ENCODE results near the gene PRRX1.

PRRX1 gene

DNA sequence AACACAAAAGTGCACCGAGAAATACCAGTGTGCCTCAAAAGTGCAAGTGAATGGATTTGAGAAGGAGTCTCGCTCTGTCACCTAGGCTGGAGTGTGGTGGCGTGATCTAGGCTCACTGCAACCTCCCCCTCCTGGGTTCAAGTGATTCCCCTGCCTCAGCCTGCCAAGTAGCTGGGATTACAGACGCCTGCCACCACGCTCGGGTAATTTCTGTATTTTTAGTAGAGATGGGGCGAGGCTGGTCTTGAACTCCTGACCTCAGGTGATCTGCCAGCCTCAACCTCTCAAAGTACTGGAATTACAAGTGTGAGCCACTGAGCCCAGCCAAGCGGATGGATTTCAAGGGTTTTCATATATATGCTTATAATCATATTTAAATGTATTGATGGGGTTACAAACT lies 35.8 kb downstream of the PRRX1 start:
- H3K9me3 ChIP-seq (ENCODE audit: control insufficient read depth, insufficient read depth, low read depth, low read length) = no peaks in the 10 kb centered on the region
- CTCF ChIA-PET = interaction anchor here (2.5 kb wide), 1 partner anchor 10 kb away, joined by 11 read pairs; no protein-coding TSS in a partner anchor
- no peak overlapping the region for H3K4me3 ChIP-seq (ENCODE audit: low read depth, low read length)
- H3K27ac ChIP-seq (ENCODE audit: extremely low read depth, low read depth, low read length) = no peak overlapping the region
- TF ChIP-seq ZNF549 (tag by site-specific recombination; IDR thresholded peaks at IDR 0.05) (no peak), ZNF610 (tag by site-specific recombination; IDR thresholded peaks at IDR 0.05; ENCODE audit: borderline replicate concordance) (no peak), ZNF658 (tag by site-specific recombination; IDR thresholded peaks at IDR 0.05) (no peak), ZNF214 (tag by site-specific recombination; IDR thresholded peaks at IDR 0.05; ENCODE audit: borderline replicate concordance) (no peak), ZNF311 (tag by site-specific recombination; IDR thresholded peaks at IDR 0.05; ENCODE audit: borderline replicate concordance) (no peak), KLF10 (tag by site-specific recombination; IDR thresholded peaks at IDR 0.05) (no peak), KLF16 (tag by site-specific recombination; IDR thresholded peaks at IDR 0.05) (no peak), HOXD13 (CRISPR knock-in tag; IDR thresholded peaks at IDR 0.05; ENCODE audit: borderline replicate concordance) (no peak)
- TF ChIP-seq, protein P1, sequence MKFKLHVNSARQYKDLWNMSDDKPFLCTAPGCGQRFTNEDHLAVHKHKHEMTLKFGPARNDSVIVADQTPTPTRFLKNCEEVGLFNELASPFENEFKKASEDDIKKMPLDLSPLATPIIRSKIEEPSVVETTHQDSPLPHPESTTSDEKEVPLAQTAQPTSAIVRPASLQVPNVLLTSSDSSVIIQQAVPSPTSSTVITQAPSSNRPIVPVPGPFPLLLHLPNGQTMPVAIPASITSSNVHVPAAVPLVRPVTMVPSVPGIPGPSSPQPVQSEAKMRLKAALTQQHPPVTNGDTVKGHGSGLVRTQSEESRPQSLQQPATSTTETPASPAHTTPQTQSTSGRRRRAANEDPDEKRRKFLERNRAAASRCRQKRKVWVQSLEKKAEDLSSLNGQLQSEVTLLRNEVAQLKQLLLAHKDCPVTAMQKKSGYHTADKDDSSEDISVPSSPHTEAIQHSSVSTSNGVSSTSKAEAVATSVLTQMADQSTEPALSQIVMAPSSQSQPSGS (tag by site-specific recombination; IDR thresholded peaks at IDR 0.05; ENCODE audit: low read depth) = no peak
- TF ChIP-seq, protein P2, sequence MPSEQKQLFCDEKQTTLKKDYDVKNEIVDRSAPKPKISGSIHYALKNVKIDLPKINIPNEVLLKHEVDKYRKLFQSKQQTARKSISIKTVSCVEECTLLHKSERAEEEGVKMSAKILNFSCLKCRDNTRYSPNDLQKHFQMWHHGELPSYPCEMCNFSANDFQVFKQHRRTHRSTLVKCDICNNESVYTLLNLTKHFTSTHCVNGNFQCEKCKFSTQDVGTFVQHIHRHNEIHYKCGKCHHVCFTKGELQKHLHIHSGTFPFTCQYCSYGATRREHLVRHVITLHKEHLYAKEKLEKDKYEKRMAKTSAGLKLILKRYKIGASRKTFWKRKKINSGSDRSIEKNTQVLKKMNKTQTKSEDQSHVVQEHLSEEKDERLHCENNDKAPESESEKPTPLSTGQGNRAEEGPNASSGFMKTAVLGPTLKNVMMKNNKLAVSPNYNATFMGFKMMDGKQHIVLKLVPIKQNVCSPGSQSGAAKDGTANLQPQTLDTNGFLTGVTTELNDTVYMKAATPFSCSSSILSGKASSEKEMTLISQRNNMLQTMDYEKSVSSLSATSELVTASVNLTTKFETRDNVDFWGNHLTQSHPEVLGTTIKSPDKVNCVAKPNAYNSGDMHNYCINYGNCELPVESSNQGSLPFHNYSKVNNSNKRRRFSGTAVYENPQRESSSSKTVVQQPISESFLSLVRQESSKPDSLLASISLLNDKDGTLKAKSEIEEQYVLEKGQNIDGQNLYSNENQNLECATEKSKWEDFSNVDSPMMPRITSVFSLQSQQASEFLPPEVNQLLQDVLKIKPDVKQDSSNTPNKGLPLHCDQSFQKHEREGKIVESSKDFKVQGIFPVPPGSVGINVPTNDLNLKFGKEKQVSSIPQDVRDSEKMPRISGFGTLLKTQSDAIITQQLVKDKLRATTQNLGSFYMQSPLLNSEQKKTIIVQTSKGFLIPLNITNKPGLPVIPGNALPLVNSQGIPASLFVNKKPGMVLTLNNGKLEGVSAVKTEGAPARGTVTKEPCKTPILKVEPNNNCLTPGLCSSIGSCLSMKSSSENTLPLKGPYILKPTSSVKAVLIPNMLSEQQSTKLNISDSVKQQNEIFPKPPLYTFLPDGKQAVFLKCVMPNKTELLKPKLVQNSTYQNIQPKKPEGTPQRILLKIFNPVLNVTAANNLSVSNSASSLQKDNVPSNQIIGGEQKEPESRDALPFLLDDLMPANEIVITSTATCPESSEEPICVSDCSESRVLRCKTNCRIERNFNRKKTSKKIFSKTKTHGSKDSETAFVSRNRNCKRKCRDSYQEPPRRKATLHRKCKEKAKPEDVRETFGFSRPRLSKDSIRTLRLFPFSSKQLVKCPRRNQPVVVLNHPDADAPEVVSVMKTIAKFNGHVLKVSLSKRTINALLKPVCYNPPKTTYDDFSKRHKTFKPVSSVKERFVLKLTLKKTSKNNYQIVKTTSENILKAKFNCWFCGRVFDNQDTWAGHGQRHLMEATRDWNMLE (tag by site-specific recombination; conservative IDR thresholded peaks at IDR 0.05; ENCODE audit: low read depth) = no peak
- TF ChIP-seq, protein P3, sequence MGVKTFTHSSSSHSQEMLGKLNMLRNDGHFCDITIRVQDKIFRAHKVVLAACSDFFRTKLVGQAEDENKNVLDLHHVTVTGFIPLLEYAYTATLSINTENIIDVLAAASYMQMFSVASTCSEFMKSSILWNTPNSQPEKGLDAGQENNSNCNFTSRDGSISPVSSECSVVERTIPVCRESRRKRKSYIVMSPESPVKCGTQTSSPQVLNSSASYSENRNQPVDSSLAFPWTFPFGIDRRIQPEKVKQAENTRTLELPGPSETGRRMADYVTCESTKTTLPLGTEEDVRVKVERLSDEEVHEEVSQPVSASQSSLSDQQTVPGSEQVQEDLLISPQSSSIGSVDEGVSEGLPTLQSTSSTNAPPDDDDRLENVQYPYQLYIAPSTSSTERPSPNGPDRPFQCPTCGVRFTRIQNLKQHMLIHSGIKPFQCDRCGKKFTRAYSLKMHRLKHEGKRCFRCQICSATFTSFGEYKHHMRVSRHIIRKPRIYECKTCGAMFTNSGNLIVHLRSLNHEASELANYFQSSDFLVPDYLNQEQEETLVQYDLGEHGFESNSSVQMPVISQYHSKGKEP (tag by site-specific recombination; IDR thresholded peaks at IDR 0.05) = no peak
- no peaks in the 10 kb centered on the region for H3K36me3 ChIP-seq (ENCODE audit: control insufficient read depth in 2 of 2, insufficient read depth in 1 of 2, low read length in 2 of 2)
- POLR2A ChIA-PET = no interaction called here
- no peaks in the 10 kb centered on the region for H3K4me1 ChIP-seq (ENCODE audit: control insufficient read depth, insufficient read depth, low read length)

DNA sequence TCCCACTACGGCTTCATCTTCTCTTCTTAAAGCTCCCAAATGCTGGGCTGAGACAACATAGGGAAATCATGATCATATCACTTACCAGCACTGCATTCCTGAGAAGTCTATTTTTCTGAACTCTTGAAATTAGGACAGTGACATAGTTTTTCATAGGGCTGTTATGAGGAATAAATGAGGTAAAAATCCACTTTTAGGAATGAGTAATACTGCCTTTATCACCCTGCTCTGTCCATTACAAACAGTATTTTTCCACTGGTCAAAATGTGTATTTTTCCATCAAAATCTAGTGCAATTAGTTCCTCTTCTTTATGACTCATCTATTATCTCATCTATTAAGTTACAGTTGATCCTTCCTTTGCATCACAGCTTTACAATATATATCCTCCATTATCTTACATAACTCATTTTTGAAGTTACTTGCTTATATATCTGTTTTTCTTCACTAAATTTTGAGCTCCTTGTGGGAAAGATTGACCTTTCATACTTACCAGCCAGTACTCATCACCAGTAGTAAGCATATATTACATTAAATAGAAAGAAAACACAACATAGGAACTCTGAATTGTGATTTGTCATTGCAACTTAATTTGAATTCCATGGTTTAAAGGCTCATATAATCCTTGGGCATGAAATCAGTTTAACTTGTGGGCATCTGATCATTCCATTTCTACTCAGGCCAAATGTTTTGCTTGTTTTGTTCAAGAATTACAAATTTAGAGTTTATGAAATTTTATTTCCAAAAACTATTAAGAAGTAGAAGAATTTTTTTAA lies 37.1 kb downstream of the PRRX1 start:
- no peak overlapping the region for H3K4me3 ChIP-seq (ENCODE audit: low read depth, low read length)
- H3K36me3 ChIP-seq (ENCODE audit: control insufficient read depth in 2 of 2, insufficient read depth in 1 of 2, low read length in 2 of 2) = no peaks in the 10 kb centered on the region
- no peaks in the 10 kb centered on the region for H3K9me3 ChIP-seq (ENCODE audit: control insufficient read depth, insufficient read depth, low read depth, low read length)
- H3K27ac ChIP-seq (ENCODE audit: extremely low read depth, low read depth, low read length) = no peak overlapping the region
- ChIA-PET CTCF (interaction anchor here (0.6 to 2.5 kb wide), 2 partner anchors 11 to 149 kb away, joined by 3 to 11 read pairs; no protein-coding TSS in a partner anchor), POLR2A (no interaction called here)
- no peaks in the 10 kb centered on the region for H3K4me1 ChIP-seq (ENCODE audit: control insufficient read depth, insufficient read depth, low read length)
- TF ChIP-seq IKZF3 (tag by site-specific recombination; IDR thresholded peaks at IDR 0.05) (no peak), HOXC10 (CRISPR knock-in tag; IDR thresholded peaks at IDR 0.05) (no peak), GLI2 (tag by site-specific recombination; IDR thresholded peaks at IDR 0.05; ENCODE audit: borderline replicate concordance, low read depth) (no peak), ZNF707 (tag by site-specific recombination; IDR thresholded peaks at IDR 0.05) (no peak), ZNF23 (tag by site-specific recombination; IDR thresholded peaks at IDR 0.05; ENCODE audit: borderline replicate concordance) (no peak), ZNF350 (tag by site-specific recombination; IDR thresholded peaks at IDR 0.05) (no peak), ZNF366 (tag by site-specific recombination; conservative IDR thresholded peaks at IDR 0.05) (no peak), ZNF121 (tag by site-specific recombination; IDR thresholded peaks at IDR 0.05) (no peak), REPIN1 (tag by site-specific recombination; IDR thresholded peaks at IDR 0.05; ENCODE audit: low read depth) (no peak), FEZF1 (tag by site-specific recombination; IDR thresholded peaks at IDR 0.05) (no peak)
- TF ChIP-seq, protein P4, sequence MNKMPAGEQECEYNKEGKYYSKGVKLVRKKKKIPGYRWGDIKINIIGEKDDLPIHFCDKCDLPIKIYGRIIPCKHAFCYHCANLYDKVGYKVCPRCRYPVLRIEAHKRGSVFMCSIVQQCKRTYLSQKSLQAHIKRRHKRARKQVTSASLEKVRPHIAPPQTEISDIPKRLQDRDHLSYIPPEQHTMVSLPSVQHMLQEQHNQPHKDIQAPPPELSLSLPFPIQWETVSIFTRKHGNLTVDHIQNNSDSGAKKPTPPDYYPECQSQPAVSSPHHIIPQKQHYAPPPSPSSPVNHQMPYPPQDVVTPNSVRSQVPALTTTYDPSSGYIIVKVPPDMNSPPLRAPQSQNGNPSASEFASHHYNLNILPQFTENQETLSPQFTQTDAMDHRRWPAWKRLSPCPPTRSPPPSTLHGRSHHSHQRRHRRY (tag by site-specific recombination; IDR thresholded peaks at IDR 0.05) = no peak
- TF ChIP-seq, protein P5, sequence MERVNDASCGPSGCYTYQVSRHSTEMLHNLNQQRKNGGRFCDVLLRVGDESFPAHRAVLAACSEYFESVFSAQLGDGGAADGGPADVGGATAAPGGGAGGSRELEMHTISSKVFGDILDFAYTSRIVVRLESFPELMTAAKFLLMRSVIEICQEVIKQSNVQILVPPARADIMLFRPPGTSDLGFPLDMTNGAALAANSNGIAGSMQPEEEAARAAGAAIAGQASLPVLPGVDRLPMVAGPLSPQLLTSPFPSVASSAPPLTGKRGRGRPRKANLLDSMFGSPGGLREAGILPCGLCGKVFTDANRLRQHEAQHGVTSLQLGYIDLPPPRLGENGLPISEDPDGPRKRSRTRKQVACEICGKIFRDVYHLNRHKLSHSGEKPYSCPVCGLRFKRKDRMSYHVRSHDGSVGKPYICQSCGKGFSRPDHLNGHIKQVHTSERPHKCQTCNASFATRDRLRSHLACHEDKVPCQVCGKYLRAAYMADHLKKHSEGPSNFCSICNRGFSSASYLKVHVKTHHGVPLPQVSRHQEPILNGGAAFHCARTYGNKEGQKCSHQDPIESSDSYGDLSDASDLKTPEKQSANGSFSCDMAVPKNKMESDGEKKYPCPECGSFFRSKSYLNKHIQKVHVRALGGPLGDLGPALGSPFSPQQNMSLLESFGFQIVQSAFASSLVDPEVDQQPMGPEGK (tag by site-specific recombination; IDR thresholded peaks at IDR 0.05) = no peak
